Measurements from ENCODE around the gene TNK1.
A peak's percentile ranks its signal among the peaks of the same experiment; 100 is the strongest.
"Not testable (repeated sequence)": the region's sequence is repeated elsewhere in the genome, so short reads cannot be mapped to it uniquely, and the experiment has no call there.

Gene TNK1

GRCh38 chr17:7355053-7355452 lies 25.8 kb upstream of the TNK1 start, which contains the start of gene TMEM95:
TSS of gene TMEM95 (plus strand) at chr17:7355156. CDS start at chr17:7355205, 49 bp downstream.
- peak; percentile 82 for DNase-seq (ENCODE audit: low spot score)

- DNase-seq (ENCODE audit: low spot score), result no peak
Measured at GRCh38 chr17:7355573-7355972, 25.3 kb upstream of the TNK1 start.

- DNase-seq (ENCODE audit: low spot score), result peak; percentile 70
Measured at GRCh38 chr17:7356072-7356549, 24.8 kb upstream of the TNK1 start.

- no peak for DNase-seq (ENCODE audit: low spot score)
Measured at GRCh38 chr17:7356756-7357155, 24.1 kb upstream of the TNK1 start.

- DNase-seq (ENCODE audit: low spot score), result no peak
Measured at GRCh38 chr17:7357381-7357780, 23.5 kb upstream of the TNK1 start.

- no peak for DNase-seq (ENCODE audit: low spot score)
Measured at GRCh38 chr17:7361906-7362305, 19.0 kb upstream of the TNK1 start.

GRCh38 chr17:7363311-7363710 lies 17.6 kb upstream of the TNK1 start:
- no peak for DNase-seq (ENCODE audit: low spot score)

- not testable (repeated sequence) for DNase-seq (ENCODE audit: low spot score)
Measured at GRCh38 chr17:7365963-7366362, 14.9 kb upstream of the TNK1 start.

- DNase-seq (ENCODE audit: low spot score), result no peak
Measured at GRCh38 chr17:7367083-7367482, 13.8 kb upstream of the TNK1 start.

- no peak for DNase-seq (ENCODE audit: low spot score)
Measured at GRCh38 chr17:7367918-7368598, 12.8 kb upstream of the TNK1 start.

GRCh38 chr17:7368599-7368994 lies 12.3 kb upstream of the TNK1 start:
- DNase-seq (ENCODE audit: low spot score), result not testable (repeated sequence)

GRCh38 chr17:7369825-7370224 lies 11.1 kb upstream of the TNK1 start:
- DNase-seq (ENCODE audit: low spot score), result no peak

GRCh38 chr17:7370853-7371252 lies 10.0 kb upstream of the TNK1 start:
- DNase-seq (ENCODE audit: low spot score), result no peak

GRCh38 chr17:7374353-7374752 lies 6.5 kb upstream of the TNK1 start:
- DNase-seq (ENCODE audit: low spot score), result no peak

GRCh38 chr17:7379134-7379533 lies 1.8 kb upstream of the TNK1 start:
- no peak for DNase-seq (ENCODE audit: low spot score)

- no peak for DNase-seq (ENCODE audit: low spot score)
Measured at GRCh38 chr17:7380321-7380720, 568 bp upstream of the TNK1 start.

- DNase-seq (ENCODE audit: low spot score), result no peak
Measured at GRCh38 chr17:7382901-7383300, 2.0 kb downstream of the TNK1 start.

GRCh38 chr17:7383371-7383741 lies 2.5 kb downstream of the TNK1 start:
- no peak for DNase-seq (ENCODE audit: low spot score)

- no peak for DNase-seq (ENCODE audit: low spot score)
Measured at GRCh38 chr17:7383742-7384488, 3.0 kb downstream of the TNK1 start.

GRCh38 chr17:7384489-7385081 lies 3.7 kb downstream of the TNK1 start:
- DNase-seq (ENCODE audit: low spot score), result no peak

- no peak for DNase-seq (ENCODE audit: low spot score)
Measured at GRCh38 chr17:7388856-7389255, 8.0 kb downstream of the TNK1 start.

- no peak for DNase-seq (ENCODE audit: low spot score)
Measured at GRCh38 chr17:7389924-7390910, 9.3 kb downstream of the TNK1 start.
